Right lobe of liver (tissue), 6 donors: Measurements from ENCODE around the gene PHAF1. TPM values are rescaled to one million over a fixed set of nuclear protein-coding genes. Genes with fewer than 3 reads are reported as not detected.

Experiments
- ATAC-seq, 4 donors: fragments of 200-7000 bp; cut with Tn5 transposase; one replicate each; pipeline ENCODE4 v1.9.1; 2020; ENCODE audit warnings: mild to moderate bottlenecking in 4 of 4, moderate library complexity in 4 of 4
- DNase-seq, 3 donors: peaks; one replicate each; pipeline ENCODE4 v3.0.0-alpha.2; 2020
- H3K27ac ChIP-seq, 3 donors: fragments of 200-600 bp; one replicate each; pipeline ENCODE4 v1.8.0; 2022
- H3K27me3 ChIP-seq, 2 donors: fragments of 200-600 bp; one replicate each; pipeline ENCODE4 v1.8.0; 2022
- H3K36me3 ChIP-seq, 4 donors: fragments of 200-600 bp; sonication (generic) in 1 of 4; one replicate each; pipeline versions ENCODE4 v1.5.1 to v1.8.0; 2017 to 2022; ENCODE audit warnings: control low read depth in 1 of 4
- H3K4me1 ChIP-seq, 4 donors: fragments of 200-600 bp; sonication (generic) in 1 of 4; one replicate each; pipeline versions ENCODE4 v1.5.1 to v1.8.0; 2017 to 2022; ENCODE audit warnings: control low read depth in 1 of 4
- H3K4me3 ChIP-seq, 3 donors: fragments of 200-600 bp; one replicate each; pipeline ENCODE4 v1.8.0; 2022
- H3K9me3 ChIP-seq, 4 donors: fragments of 200-600 bp; sonication (generic) in 1 of 4; one replicate each; pipeline versions ENCODE4 v1.5.1 to v1.8.0; 2017 to 2022; ENCODE audit warnings: control low read depth in 1 of 4
- POLR2A ChIP-seq: fragments of 450-650 bp; IDR thresholded peaks from one replicate; pipeline ENCODE4 v1.6.1; 2017; ENCODE audit warnings: antibody characterized with exemption, mild to moderate bottlenecking
- WGBS: methylation state at CpG from one replicate; pipeline ENCODE4 v1.1.6; 2018; ENCODE audit warnings: low coverage, low lambda C conversion rate; ENCODE audit not compliant: insufficient coverage; ENCODE audit errors: missing lambda C conversion rate; 5-methylcytosine and 5-hydroxymethylcytosine counted together
- intact Hi-C, 2 donors: fragments of 100-400 bp; cut with DNase I; formaldehyde crosslinking; loops; one replicate each; pipeline versions ENCODE4 v1.11.2 to v1.14.1; 2022
- total RNA-seq, 6 experiments: library from RNA; depleted of rRNA in 2 of 6; stranded (reverse); fragments of >200 nt in 2 of 6; fragmentation: NEBNext Ultra II Directional in 3 of 6; extraction: Animal tissue kit (Norgen Biotek cat#: 25700) in 3 of 6; gene quantifications; one replicate each; pipeline versions ENCODE4 v1.1.0 to v1.2.4, GENCODE V29; 2016 to 2023
- TF ChIP-seq, protein P1 (sequence below), 4 donors: fragments of 200-600 bp in 3 of 4; fragments of 450-650 bp in 1 of 4; IDR thresholded peaks; one replicate each; pipeline versions ENCODE4 v1.5.1 to v1.8.0; 2016 to 2022; ENCODE audit warnings: antibody characterized with exemption in 4 of 4, mild to moderate bottlenecking in 2 of 4
- donor health status: DM: no; HTN: yes; CAD: no.
- donor health status: DM: no; HTN: no; CAD: no.
- donor health status: DM: no; HTN: no; CAD: no.
- donor health status: DM: no; HTN: yes; CAD: no.
- donor health status: DM: no; HTN: yes; CAD: no.

Gene PHAF1
- total RNA-seq, 6 experiments from 2014 or later = 22.3 to 45.1 (median 32.4) TPM

DNA sequence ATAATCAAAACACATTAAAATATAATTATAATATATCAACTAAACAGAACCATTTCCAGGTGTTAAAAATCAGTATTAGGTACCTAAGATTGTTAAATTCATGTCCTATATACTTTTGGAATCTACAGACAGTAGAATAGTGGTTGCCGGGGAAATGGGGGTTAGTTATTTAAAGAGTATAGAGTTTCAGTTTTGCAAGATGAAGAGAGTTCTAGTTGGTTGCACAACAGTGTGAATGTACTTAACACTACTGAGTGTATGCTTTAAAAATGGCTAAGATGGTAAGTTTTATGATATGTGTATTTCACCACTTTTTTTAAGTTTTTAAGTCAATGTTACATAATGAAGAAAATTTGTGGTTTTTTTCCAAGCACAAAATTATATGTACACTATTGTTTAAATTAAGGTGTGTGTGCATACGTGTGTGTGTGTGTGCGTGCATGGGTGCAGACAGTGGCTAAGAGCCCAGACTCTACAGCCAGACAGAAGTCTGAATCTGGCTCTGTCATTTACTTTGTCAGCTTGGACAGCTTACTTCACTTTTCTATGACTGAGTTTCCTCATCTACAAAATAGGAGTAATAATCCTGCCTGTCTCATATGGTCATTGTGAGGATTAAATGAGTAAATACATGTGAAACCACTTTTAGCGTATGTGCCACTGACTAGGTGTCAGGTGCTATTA lies 25.3 kb upstream of the PHAF1 start:
- Histone ChIP-seq H3K4me1 (no peaks in the 10 kb centered on the region), H3K4me3 (no peak overlapping the region), H3K36me3 (peaks cover 0 to 3% (median 0%) of the 10 kb centered on the region in 4 donors), H3K27ac (no peak overlapping the region), H3K27me3 (no peaks in the 10 kb centered on the region), H3K9me3 (no peaks in the 10 kb centered on the region)
- TF ChIP-seq, protein P1, sequence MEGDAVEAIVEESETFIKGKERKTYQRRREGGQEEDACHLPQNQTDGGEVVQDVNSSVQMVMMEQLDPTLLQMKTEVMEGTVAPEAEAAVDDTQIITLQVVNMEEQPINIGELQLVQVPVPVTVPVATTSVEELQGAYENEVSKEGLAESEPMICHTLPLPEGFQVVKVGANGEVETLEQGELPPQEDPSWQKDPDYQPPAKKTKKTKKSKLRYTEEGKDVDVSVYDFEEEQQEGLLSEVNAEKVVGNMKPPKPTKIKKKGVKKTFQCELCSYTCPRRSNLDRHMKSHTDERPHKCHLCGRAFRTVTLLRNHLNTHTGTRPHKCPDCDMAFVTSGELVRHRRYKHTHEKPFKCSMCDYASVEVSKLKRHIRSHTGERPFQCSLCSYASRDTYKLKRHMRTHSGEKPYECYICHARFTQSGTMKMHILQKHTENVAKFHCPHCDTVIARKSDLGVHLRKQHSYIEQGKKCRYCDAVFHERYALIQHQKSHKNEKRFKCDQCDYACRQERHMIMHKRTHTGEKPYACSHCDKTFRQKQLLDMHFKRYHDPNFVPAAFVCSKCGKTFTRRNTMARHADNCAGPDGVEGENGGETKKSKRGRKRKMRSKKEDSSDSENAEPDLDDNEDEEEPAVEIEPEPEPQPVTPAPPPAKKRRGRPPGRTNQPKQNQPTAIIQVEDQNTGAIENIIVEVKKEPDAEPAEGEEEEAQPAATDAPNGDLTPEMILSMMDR (IDR thresholded peaks at IDR 0.05) = no peak
- TF ChIP-seq POLR2A = no peak
- intact Hi-C loops = no loop called here
- 86% methylated on average over 4 of the region's 4 CpGs for WGBS
- ATAC-seq (no peak), DNase-seq (no peak)

DNA sequence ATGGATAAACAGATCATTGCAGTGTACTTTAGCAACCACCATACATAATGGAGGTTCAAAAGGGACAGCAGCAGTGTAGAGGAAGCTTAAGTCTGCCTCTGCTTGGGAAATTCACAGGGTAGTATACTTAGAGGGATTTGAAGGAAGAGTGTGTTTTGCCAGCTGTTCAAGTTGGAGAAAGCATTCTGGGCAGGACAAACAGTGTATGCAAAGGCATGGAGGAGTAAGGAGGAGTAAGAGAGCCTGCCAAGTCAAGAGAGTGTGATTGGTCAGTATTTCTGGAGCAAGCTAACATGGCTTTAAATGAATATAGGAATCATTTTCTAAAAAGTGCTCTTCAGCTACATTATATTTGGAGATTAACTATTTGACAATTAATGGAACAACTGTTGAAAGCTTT lies 22.9 kb upstream of the PHAF1 start:
- DNase-seq = no peak
- no peak overlapping the region for H3K4me3 ChIP-seq
- intact Hi-C loops = no loop called here
- no peak for TF ChIP-seq POLR2A
- TF ChIP-seq, protein P1 (IDR thresholded peaks at IDR 0.05) = no peak
- H3K27me3 ChIP-seq = no peaks in the 10 kb centered on the region
- peaks cover 0 to 3% (median 0%) of the 10 kb centered on the region in 4 donors for H3K36me3 ChIP-seq
- H3K4me1 ChIP-seq = no peaks in the 10 kb centered on the region
- no peak overlapping the region for H3K27ac ChIP-seq
- ATAC-seq = no peak
- H3K9me3 ChIP-seq = no peaks in the 10 kb centered on the region

DNA sequence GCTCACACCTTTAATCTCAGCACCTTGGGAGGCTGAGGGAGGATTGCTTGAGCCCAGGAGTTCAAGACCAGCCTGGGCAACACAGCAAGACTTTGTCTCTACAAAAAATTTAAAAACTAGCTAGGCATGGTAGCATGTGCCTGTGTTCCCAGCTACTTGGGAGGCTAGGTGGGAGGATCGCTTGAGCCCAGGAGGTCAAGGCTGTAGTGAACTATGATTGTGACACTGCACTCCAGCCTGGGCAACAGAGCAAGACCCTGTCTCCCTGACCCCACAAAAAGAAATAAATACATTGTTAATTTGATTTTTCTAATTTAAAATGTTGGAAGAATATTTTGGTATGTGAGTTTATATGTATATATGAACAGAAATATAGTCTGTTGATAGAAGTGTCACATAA lies 22.4 kb upstream of the PHAF1 start:
- Histone ChIP-seq H3K9me3 (no peaks in the 10 kb centered on the region), H3K4me1 (no peaks in the 10 kb centered on the region), H3K36me3 (peaks cover 0 to 3% (median 0%) of the 10 kb centered on the region in 4 donors), H3K27me3 (no peaks in the 10 kb centered on the region), H3K4me3 (no peak overlapping the region), H3K27ac (no peak overlapping the region)
- no peak for ATAC-seq
- no peak for TF ChIP-seq POLR2A
- 94% methylated on average over 1 of the region's 1 CpG for WGBS
- DNase-seq = no peak
- intact Hi-C loops = no loop called here

DNA sequence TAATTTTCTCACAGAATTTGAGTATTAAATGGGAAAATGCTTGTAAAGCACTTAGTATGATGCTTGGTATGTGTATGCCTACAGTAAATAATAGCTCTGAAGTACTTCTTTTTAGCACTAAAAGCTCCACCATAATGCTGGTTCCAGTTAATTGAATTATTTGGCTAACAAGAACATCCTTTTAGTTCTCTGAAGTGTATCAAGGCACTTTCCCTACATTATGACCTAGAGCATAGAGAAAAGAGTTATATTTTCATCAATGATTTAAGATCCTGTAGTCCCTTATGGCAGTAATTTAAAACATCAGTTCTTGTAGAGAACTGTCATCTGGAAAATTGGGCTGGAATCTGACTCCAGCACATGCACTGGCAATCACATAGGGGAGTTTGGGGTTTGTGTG lies 21.9 kb upstream of the PHAF1 start:
- H3K36me3 ChIP-seq = peaks cover 0 to 3% (median 0%) of the 10 kb centered on the region in 4 donors
- DNase-seq (no peak), ATAC-seq (no peak)
- H3K4me1 ChIP-seq = no peaks in the 10 kb centered on the region
- H3K27ac ChIP-seq = no peak overlapping the region
- no peaks in the 10 kb centered on the region for H3K27me3 ChIP-seq
- TF ChIP-seq, protein P1 (IDR thresholded peaks at IDR 0.05) = no peak
- no peak for TF ChIP-seq POLR2A
- no peaks in the 10 kb centered on the region for H3K9me3 ChIP-seq
- H3K4me3 ChIP-seq = no peak overlapping the region
- intact Hi-C loops = no loop called here

DNA sequence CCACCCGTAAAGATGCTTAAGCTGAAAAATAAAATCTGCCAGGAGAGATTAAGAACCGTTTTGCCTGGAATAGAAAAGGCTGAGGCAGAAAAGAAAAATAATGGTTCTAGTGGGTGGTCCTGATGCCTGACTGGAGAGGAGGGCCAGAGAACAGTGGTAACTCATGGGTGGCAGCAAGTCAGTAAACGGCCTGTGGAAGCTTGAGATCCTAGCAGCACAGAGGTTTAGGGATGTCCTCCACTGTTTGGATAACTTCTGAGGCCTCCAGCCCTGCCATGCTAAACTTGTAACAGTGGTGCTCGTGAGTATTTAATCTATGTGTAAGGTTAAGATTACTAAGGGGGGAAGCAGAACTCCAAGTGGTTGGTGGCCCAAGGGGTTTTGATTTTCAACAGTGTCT lies 21.2 kb upstream of the PHAF1 start:
- Histone ChIP-seq H3K27me3 (no peaks in the 10 kb centered on the region), H3K36me3 (peaks cover 0 to 6% (median 0%) of the 10 kb centered on the region in 4 donors), H3K4me1 (no peaks in the 10 kb centered on the region), H3K27ac (no peak overlapping the region), H3K4me3 (no peak overlapping the region), H3K9me3 (no peaks in the 10 kb centered on the region)
- DNase-seq (no peak), ATAC-seq (no peak)
- intact Hi-C loops = no loop called here
- 66% methylated on average over 2 of the region's 4 CpGs for WGBS
- no peak for TF ChIP-seq POLR2A
- TF ChIP-seq, protein P1 (IDR thresholded peaks at IDR 0.05) = no peak
